ENCODE measurements around the gene FLNB.

DNA sequence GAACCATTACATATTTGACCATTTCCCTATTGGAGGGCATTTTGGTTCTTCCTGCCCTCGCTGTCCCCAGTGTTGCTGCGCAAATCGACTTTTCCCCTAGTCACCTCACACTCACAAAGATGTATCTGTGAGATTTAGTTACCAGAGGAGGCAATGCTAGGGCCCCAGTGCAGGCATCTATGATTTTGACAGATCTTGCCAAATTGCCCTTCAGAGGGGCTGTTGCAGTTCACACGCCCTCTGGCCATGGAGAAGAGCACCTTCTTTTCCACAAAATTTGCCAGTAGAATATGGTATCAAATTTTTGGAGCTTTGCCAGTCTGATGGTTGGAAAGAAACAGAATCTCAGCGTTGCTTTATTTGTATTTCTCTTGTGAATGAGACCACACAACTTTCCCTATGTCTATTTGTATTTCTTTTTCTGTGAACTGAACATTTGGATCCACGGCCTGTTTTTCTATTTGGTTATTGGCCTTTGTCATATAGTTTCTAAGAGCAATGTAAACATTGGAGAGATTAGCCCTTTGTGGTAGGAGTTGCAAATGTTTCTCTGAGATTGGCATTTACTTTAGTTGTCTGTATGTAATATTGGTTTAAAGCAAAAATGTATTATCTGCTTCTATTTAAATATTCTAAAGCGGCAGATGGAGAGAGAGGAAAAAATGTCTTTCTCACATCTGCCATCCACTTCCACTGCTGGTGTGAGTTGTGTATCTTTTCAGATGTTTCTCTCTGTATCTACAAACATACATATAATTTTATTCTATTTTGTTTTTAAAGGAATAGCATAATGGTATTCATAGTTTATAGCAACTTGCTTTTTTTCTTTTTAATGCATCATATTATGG is 136.5 kb downstream of the FLNB start:
- TF ChIP-seq, protein P1, sequence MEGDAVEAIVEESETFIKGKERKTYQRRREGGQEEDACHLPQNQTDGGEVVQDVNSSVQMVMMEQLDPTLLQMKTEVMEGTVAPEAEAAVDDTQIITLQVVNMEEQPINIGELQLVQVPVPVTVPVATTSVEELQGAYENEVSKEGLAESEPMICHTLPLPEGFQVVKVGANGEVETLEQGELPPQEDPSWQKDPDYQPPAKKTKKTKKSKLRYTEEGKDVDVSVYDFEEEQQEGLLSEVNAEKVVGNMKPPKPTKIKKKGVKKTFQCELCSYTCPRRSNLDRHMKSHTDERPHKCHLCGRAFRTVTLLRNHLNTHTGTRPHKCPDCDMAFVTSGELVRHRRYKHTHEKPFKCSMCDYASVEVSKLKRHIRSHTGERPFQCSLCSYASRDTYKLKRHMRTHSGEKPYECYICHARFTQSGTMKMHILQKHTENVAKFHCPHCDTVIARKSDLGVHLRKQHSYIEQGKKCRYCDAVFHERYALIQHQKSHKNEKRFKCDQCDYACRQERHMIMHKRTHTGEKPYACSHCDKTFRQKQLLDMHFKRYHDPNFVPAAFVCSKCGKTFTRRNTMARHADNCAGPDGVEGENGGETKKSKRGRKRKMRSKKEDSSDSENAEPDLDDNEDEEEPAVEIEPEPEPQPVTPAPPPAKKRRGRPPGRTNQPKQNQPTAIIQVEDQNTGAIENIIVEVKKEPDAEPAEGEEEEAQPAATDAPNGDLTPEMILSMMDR (IDR thresholded peaks at IDR 0.05; ENCODE audit: low read length), result no peak
- no peak for TF ChIP-seq EZH2 (optimal IDR thresholded peaks at IDR 0.05; ENCODE audit: low read depth, low read length)
- no peak for TF ChIP-seq EZH2phosphoT487 (IDR thresholded peaks at IDR 0.05; ENCODE audit: low read length)
